Liver (tissue), 3 donors: ENCODE results near the gene KRT75.

ENCODE experiments used
- CTCF ChIP-seq: fragments of 150-350 bp; IDR thresholded peaks from 2 replicates; pipeline ENCODE4 v1.5.1; 2017; ENCODE audit warnings: improper control_type of control experiment, low read depth, low read length; ENCODE audit not compliant: missing input control
- RAD21 ChIP-seq, 2 donors: IDR thresholded peaks; 2 replicates each; pipeline ENCODE4 v1.6.1; 2016; ENCODE audit warnings: antibody characterized with exemption in 2 of 2, mild to moderate bottlenecking in 2 of 2
- donor health status: healthy.
- donor health status: healthy.

DNA sequence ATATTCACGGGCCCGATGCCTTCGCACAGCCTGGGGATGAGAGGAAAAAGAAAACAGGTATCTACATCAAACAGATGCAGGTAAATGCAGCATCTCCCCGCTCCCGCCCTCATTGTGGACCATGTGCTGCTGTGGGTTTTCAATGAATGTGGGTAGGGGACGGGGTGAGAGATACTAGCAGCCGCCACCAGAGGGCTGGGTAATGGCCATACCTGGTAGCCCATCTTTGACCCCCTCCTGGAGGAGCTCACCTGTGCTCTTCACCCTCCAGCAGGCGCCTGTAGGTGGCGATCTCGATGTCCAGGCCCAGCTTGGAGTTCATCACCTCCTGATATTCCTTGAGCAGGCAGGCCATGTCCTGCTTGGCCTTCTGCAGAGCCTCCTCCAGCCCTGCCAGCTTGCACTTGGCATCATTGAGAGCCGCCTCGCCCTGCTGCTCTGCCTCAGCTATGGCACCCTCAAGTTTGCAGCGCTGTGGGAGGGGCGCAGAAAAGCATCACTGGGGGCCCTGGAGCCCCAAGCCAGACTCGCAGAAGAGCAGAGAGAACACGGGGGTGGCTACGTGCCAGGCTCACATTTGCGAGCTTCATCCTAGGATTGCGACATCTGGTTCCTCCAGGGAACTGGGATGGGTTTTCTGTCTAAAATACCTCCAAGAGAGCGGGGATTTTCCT, 38.3 kb downstream of the KRT75 start:
- no peak for TF ChIP-seq CTCF
- no peak for TF ChIP-seq RAD21 (IDR thresholded peaks at IDR 0.05)
